K562 (cell line): ENCODE measurements around the gene GABBR1. TPM values are rescaled to one million over a fixed set of nuclear protein-coding genes. Genes with fewer than 3 reads are reported as not detected.

Source experiments
- ATF1 ChIP-seq, 2 experiments: fragments of 450-650 bp in 1 of 2; IDR thresholded peaks; 2 replicates each; pipeline ENCODE4 v1.6.1; 2016; ENCODE audit warnings: missing compliant biosample characterization in 1 of 2, missing genetic modification characterization in 1 of 2
- BCL6 ChIP-seq: fragments of 250-450 bp; sonication (Bioruptor Pico); IDR thresholded peaks from 2 replicates; pipeline ENCODE4 v1.4.0; 2020
- CC2D1A ChIP-seq: fragments of 450-650 bp; IDR thresholded peaks from 2 replicates; pipeline ENCODE4 v1.6.1; 2017; ENCODE audit warnings: mild to moderate bottlenecking
- CREM ChIP-seq: IDR thresholded peaks from 2 replicates; pipeline ENCODE4 v1.6.1; 2014; ENCODE audit warnings: antibody characterized with exemption, low read depth
- CXXC5 ChIP-seq: fragments of 250-450 bp; sonication (Bioruptor Pico); IDR thresholded peaks from 2 replicates; pipeline ENCODE4 v1.8.0; 2022; ENCODE audit warnings: inconsistent platforms, mild to moderate bottlenecking, moderate library complexity
- DIDO1 ChIP-seq: fragments of 450-650 bp; IDR thresholded peaks from 2 replicates; pipeline ENCODE4 v1.6.1; 2016; ENCODE audit warnings: low read depth, missing biosample characterization, missing genetic modification characterization
- FOS ChIP-seq: IDR thresholded peaks from 3 replicates; pipeline ENCODE4 v1.6.1; 2011; ENCODE audit not compliant: insufficient read length; ENCODE audit errors: extremely low read depth
- HMG20B ChIP-seq: fragments of 250-450 bp; sonication (Bioruptor Pico); IDR thresholded peaks from 2 replicates; pipeline ENCODE4 v1.5.0; 2021; ENCODE audit warnings: mild to moderate bottlenecking
- KAT2B ChIP-seq: IDR thresholded peaks from one replicate; pipeline ENCODE4 v1.6.1; 2012; ENCODE audit warnings: low read depth, mild to moderate bottlenecking, control low read depth, inconsistent platforms, low read length, moderate library complexity
- MXI1 ChIP-seq: IDR thresholded peaks from 2 replicates; pipeline ENCODE4 v1.6.1; 2011; ENCODE audit warnings: low read depth, mild to moderate bottlenecking, improper control_type of control experiment, low read length
- NFYB ChIP-seq: IDR thresholded peaks from 2 replicates; pipeline ENCODE4 v1.6.1; 2011; ENCODE audit warnings: mild to moderate bottlenecking, moderate library complexity; ENCODE audit not compliant: insufficient read length; ENCODE audit errors: extremely low read depth
- NR2C2 ChIP-seq, 2 experiments: fragments of 200-800 bp in 1 of 2; sonication (Bioruptor generic) in 1 of 2; sonication (generic) in 1 of 2; formaldehyde crosslinking in 1 of 2; IDR thresholded peaks; 2 replicates each; pipeline versions ENCODE4 v1.6.1 to v1.8.0; 2016 to 2022; ENCODE audit warnings: mild to moderate bottlenecking in 1 of 2, missing compliant biosample characterization in 1 of 2, missing genetic modification characterization in 1 of 2, missing genetic modification reagents in 1 of 2
- PML ChIP-seq: IDR thresholded peaks from 2 replicates; pipeline ENCODE4 v1.6.1; 2012; ENCODE audit warnings: low read length, inconsistent platforms
- POU5F1 ChIP-seq: fragments of 150-350 bp; IDR thresholded peaks from 2 replicates; pipeline ENCODE4 v1.6.1; 2014; ENCODE audit warnings: borderline replicate concordance, low read length, low read depth, mild to moderate bottlenecking; ENCODE audit not compliant: partially characterized antibody
- RBFOX2 ChIP-seq: fragments of 200-400 bp; formaldehyde crosslinking; IDR thresholded peaks from 2 replicates; pipeline ENCODE4 v1.6.1; 2017; ENCODE audit warnings: low read depth, mild to moderate bottlenecking, low read length, moderate library complexity
- RFX5 ChIP-seq: IDR thresholded peaks from 2 replicates; pipeline ENCODE4 v1.6.1; 2011; ENCODE audit warnings: low read depth, mild to moderate bottlenecking, improper control_type of control experiment, low read length
- RUNX1 ChIP-seq: sonication (generic); IDR thresholded peaks from 2 replicates; pipeline ENCODE4 v1.6.1; 2016; ENCODE audit warnings: antibody characterized with exemption, low read depth
- SMARCA4 ChIP-seq: fragments of 450-650 bp; IDR thresholded peaks from 2 replicates; pipeline ENCODE4 v1.6.1; 2016
- SPI1 ChIP-seq: IDR thresholded peaks from 2 replicates; pipeline ENCODE4 v1.6.1; 2011; ENCODE audit warnings: low read depth, low read length, control low read depth, borderline replicate concordance
- SRSF7 ChIP-seq: fragments of 200-400 bp; formaldehyde crosslinking; optimal IDR thresholded peaks from 2 replicates; pipeline ENCODE3; 2017; ENCODE audit warnings: mild to moderate bottlenecking, low read depth, low read length
- TCFL5 ChIP-seq: fragments of 250-450 bp; sonication (Bioruptor Pico); conservative IDR thresholded peaks from 2 replicates; pipeline ENCODE4 v1.6.1; 2021; ENCODE audit warnings: mild to moderate bottlenecking, moderate library complexity, matching md5 sums
- XRCC3 ChIP-seq: fragments of 450-650 bp; IDR thresholded peaks from 2 replicates; pipeline ENCODE4 v1.6.1; 2017; ENCODE audit warnings: mild to moderate bottlenecking, moderate library complexity
- ZNF133 ChIP-seq: fragments of 250-450 bp; sonication (Bioruptor Pico); IDR thresholded peaks from 2 replicates; pipeline ENCODE4 v1.4.0; 2020; ENCODE audit warnings: mild to moderate bottlenecking
- ZNF3 ChIP-seq: fragments of 250-450 bp; sonication (Bioruptor Pico); IDR thresholded peaks from 2 replicates; pipeline ENCODE4 v1.5.0; 2021; ENCODE audit warnings: mild to moderate bottlenecking, moderate library complexity
- ZNF354B ChIP-seq: fragments of 250-450 bp; sonication (Bioruptor Pico); IDR thresholded peaks from 2 replicates; pipeline ENCODE4 v1.4.0; 2020
- ZNF398 ChIP-seq: fragments of 250-450 bp; sonication (Bioruptor Pico); IDR thresholded peaks from 2 replicates; pipeline ENCODE4 v1.8.0; 2021; ENCODE audit warnings: moderate library complexity, mild to moderate bottlenecking, inconsistent platforms
- ZNF655 ChIP-seq: fragments of 250-450 bp; sonication (Bioruptor Pico); IDR thresholded peaks from 2 replicates; pipeline ENCODE4 v1.5.0; 2021
- ZNF77 ChIP-seq: fragments of 250-450 bp; sonication (Bioruptor Pico); IDR thresholded peaks from 2 replicates; pipeline ENCODE4 v1.5.0; 2020
- polyA plus RNA-seq, 8 experiments: library from polyadenylated mRNA; depleted of rRNA in 4 of 8; stranded (reverse) in 5 of 8; unstranded in 3 of 8; fragments of >200 nt; fragmentation: Nextera tagmentation in 2 of 8; fragmentation: Illumina TruSeq in 1 of 8; extraction: Ambion mirVana in 2 of 8; extraction: Trizol in 1 of 8; gene quantifications; 2 replicates each; pipeline versions ENCODE4 v1.2.1 to v1.2.3, GENCODE V29; 2011 to 2014; ENCODE audit warnings: inconsistent platforms in 1 of 8, missing spikeins in 1 of 8
- total RNA-seq, 7 experiments: library from RNA; depleted of rRNA in 6 of 7; stranded (reverse); fragments of >200 nt in 6 of 7; fragmentation: Illumina TruSeq in 2 of 7; extraction: Trizol in 2 of 7; gene quantifications; 2 replicates each; pipeline versions ENCODE4 v1.2.1 to v1.2.3, GENCODE V29; 2011 to 2021; ENCODE audit warnings: low replicate concordance in 1 of 7

The GABBR1 gene
- total and polyA plus RNA-seq, 9 of the 15 experiments (the other 6 are each of a cell fraction or from before 2014, with no cell fraction given) = 2.2 to 48.3 (median 20.8) TPM

- TF ChIP-seq SMARCA4 = no peak
- TF ChIP-seq RFX5 = peak; percentile 98
- TF ChIP-seq ZNF655 = no peak
- no peak for TF ChIP-seq BCL6 (CRISPR knock-in tag)
- no peak for TF ChIP-seq SPI1
- peak; percentile 86 for TF ChIP-seq CREM
- TF ChIP-seq FOS = peak; percentile 52
- TF ChIP-seq HMG20B = no peak
- TF ChIP-seq SRSF7 = no peak
- TF ChIP-seq CC2D1A = no peak
- no peak for TF ChIP-seq ATF1 (CRISPR knock-in tag; IDR thresholded peaks at IDR 0.05)
- peak; percentile 82 for TF ChIP-seq ATF1 (tag; IDR thresholded peaks at IDR 0.05)
- no peak for TF ChIP-seq ZNF133
- TF ChIP-seq KAT2B = no peak
- TF ChIP-seq POU5F1 = no peak
- TF ChIP-seq ZNF77 (CRISPR knock-in tag) = no peak
- no peak for TF ChIP-seq DIDO1 (tag)
- no peak for TF ChIP-seq ZNF398 (CRISPR knock-in tag)
- TF ChIP-seq RUNX1 = no peak
- no peak for TF ChIP-seq XRCC3
- TF ChIP-seq TCFL5 = no peak
- TF ChIP-seq NR2C2 (CRISPR knock-in tag; IDR thresholded peaks at IDR 0.05) = no peak
- TF ChIP-seq NR2C2 (tag; IDR thresholded peaks at IDR 0.05) = no peak
- TF ChIP-seq ZNF3 = no peak
- TF ChIP-seq PML = no peak
- TF ChIP-seq RBFOX2 = no peak
- TF ChIP-seq MXI1 = no peak
- TF ChIP-seq CXXC5 (CRISPR knock-in tag) = no peak
- no peak for TF ChIP-seq ZNF354B (CRISPR knock-in tag)
- TF ChIP-seq NFYB = no peak
Observed at GRCh38 chr6:29552512-29553051, 80.4 kb downstream of the GABBR1 start (continued).
